ENCODE measurements around the gene ELMOD3.
"Not testable (repeated sequence)": the region's sequence is repeated elsewhere in the genome, so short reads cannot be mapped to it uniquely, and the experiment has no call there.

The ELMOD3 gene

DNA sequence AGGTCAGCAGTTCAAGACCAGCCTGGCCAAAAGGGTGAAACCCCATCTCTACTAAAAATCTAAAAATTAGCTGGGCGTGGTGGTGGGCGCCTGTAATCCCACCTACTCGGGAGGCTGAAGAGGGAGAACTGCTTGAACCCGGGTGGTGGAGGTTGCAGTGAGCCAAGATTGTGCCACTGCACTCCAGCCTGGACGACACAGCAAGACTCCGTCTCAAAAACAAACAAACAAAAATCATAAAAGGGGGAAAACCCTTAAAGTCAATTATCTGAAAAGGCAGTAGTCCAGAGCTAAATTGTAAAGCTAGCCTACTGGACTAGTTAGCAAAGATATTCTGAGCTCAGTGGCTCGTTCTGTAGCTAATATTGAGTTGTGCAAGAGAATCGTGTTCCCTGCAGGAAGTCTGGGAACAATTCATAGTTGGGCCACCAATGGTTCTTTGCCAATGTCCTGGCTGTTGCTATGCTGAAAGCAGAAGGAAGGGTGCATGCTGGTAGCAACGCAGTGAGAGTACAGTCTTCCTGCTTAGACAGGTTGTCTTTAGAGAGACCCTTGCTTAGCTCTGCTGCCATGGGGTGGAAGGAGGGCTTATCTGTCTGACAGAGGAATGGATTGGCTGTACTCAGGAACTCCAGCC, 31.1 kb upstream of the ELMOD3 start:
- POLR2A ChIA-PET = no interaction called here
- TF ChIP-seq, protein P1, sequence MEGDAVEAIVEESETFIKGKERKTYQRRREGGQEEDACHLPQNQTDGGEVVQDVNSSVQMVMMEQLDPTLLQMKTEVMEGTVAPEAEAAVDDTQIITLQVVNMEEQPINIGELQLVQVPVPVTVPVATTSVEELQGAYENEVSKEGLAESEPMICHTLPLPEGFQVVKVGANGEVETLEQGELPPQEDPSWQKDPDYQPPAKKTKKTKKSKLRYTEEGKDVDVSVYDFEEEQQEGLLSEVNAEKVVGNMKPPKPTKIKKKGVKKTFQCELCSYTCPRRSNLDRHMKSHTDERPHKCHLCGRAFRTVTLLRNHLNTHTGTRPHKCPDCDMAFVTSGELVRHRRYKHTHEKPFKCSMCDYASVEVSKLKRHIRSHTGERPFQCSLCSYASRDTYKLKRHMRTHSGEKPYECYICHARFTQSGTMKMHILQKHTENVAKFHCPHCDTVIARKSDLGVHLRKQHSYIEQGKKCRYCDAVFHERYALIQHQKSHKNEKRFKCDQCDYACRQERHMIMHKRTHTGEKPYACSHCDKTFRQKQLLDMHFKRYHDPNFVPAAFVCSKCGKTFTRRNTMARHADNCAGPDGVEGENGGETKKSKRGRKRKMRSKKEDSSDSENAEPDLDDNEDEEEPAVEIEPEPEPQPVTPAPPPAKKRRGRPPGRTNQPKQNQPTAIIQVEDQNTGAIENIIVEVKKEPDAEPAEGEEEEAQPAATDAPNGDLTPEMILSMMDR (IDR thresholded peaks at IDR 0.05; ENCODE audit: control extremely low read depth, extremely low read depth, low read depth, missing control alignments) = no peak
- no peak for DNase-seq (ENCODE audit: extremely low spot score)
- CTCF ChIA-PET = interaction anchor here (1.3 to 1.8 kb wide), 3 partner anchors 23 to 32 kb away, joined by 3 to 7 read pairs (median 4); no protein-coding TSS in a partner anchor

DNA sequence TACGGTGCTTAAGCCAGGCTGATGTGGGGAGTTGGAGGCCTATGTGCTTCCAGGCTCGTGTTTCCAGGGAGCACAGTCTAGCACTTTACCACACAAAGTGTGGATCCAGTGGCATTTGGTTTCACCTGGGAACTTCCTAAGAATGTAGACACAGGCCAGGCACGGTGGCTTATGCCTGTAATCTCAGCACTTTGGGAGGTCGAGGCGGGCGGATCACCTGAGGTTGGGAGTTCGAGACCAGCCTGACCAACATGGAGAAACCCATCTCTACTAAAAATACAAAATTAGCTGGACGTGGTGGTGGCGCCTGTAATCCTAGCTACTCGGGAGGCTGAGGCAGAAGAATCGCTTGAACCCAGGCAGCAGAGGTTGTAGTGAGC, 30.6 kb upstream of the ELMOD3 start:
- POLR2A ChIA-PET; DNase-seq (ENCODE audit: extremely low spot score): not testable (repeated sequence)
- CTCF ChIA-PET = interaction anchor here (1.3 to 1.8 kb wide), 3 partner anchors 24 to 33 kb away, joined by 3 to 7 read pairs (median 4); no protein-coding TSS in a partner anchor

DNA sequence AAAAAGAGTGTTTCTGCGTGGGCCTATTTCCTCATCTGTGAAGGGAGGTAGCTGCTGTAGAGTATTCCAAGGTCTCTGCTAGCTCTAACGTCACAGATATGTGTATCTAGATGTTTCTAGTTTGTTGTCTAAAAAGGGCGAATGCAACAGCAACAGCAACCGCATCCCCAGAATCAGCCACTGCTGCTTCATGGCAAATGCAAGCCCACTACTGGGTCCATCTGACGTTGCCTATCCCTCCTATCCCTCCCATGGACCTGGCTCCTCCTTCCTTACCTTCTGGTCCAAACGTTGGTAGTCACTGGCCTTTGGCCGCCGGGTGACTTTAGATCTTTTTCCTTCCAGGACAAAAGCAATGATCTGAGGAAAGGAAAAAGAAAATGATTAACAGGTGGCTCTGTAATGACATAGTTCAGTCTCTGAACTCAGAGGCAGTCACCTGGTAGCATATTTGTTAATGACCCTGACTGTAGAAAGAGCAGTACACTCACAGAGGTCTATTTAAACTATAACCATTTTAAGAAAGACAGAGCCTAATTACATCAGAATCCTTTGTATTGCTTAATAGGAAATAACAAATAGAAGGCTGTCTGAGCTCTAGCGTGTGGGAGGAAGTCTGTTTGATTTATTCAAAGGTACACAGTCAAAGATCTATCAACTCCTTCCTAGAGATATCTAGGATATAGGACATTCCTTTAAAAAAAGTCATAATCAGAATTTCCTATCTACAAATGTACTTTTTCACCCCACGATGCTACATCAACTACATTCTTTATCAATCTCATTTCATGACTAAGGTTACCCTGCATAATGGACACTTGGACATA, 29.7 kb upstream of the ELMOD3 start:
- POLR2A ChIA-PET = interaction anchor here (0.7 kb wide), 1 partner anchor 418 kb away, joined by 3 read pairs; no protein-coding TSS in a partner anchor
- TF ChIP-seq, protein P1 (IDR thresholded peaks at IDR 0.05; ENCODE audit: control extremely low read depth, extremely low read depth, low read depth, missing control alignments) = no peak
- DNase-seq (ENCODE audit: extremely low spot score) = no peak
- CTCF ChIA-PET = interaction anchor here (1.0 to 1.6 kb wide), 2 partner anchors 15 to 34 kb away, joined by 3 to 4 read pairs; no protein-coding TSS in a partner anchor

DNA sequence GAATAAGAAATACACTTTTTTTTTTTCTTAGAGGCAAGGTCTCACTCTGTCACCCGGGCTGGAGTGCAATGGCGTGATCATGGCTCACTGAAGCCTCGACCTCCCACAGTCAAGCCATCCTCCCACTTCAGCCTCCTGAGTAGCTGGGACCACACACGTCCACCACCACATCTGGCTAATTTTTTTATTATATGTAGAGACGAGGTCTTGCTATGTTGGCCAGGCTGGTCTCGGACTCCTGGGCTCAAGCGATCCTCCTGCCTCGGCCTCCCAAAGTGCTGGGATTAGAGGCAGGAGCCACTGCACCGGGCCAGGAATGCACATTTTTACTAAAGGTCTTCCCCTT, 29.1 kb upstream of the ELMOD3 start:
- ChIA-PET POLR2A (interaction anchor here (0.7 kb wide), 1 partner anchor 419 kb away, joined by 3 read pairs; no protein-coding TSS in a partner anchor), CTCF (interaction anchor here (1.0 to 1.4 kb wide), 3 partner anchors 10 to 227 kb away, joined by 3 read pairs; no protein-coding TSS in a partner anchor)
- DNase-seq (ENCODE audit: extremely low spot score) = no peak
- TF ChIP-seq, protein P1 (IDR thresholded peaks at IDR 0.05; ENCODE audit: control extremely low read depth, extremely low read depth, low read depth, missing control alignments) = no peak

DNA sequence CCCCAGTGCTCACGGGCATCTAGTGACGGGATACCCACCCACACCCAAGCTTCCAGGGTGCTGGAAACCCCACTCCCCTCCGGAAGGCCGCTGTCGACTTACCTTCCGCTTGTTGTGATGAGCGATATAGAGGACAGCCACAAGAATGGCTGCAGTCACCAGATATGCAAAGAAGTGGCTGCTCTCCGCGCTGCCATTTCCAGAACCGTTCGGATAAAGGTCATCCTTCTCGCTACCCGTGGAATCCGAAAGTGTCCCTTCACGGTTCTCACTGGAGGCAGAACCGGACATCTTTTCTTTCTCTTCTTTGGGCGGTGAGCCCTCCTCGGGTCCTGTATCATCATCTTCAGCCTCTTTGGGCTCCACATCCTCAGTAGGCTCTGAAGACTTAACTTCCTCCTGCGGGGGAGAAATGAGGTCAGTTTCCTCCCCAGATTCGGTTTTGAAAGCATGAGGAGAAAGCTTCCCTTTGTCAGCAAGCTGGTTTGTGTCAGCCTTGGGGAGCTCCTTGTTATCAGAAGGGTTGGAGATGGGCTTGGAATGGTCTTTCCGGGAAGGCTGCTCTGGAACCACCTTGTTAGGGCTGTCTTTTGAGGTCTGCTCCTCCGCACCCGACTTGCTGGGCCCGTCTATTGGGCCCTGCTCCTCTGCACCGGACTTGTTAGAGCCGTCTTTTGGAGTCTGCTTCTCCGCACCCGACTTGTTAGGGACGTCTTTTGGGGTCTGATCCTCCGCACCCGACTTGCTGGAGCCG, 28.0 kb upstream of the ELMOD3 start:
- peak; percentile 59 for DNase-seq (ENCODE audit: extremely low spot score)
- ChIA-PET POLR2A (interaction anchor here (2.0 to 2.7 kb wide), 2 partner anchors 28 to 213 kb away, joined by 7 to 18 read pairs; partner anchors contain the start of genes ELMOD3, MAT2A and RETSAT), CTCF (interaction anchor here (1.0 to 1.4 kb wide), 3 partner anchors 9 to 225 kb away, joined by 3 to 4 read pairs (median 3); no protein-coding TSS in a partner anchor)

DNA sequence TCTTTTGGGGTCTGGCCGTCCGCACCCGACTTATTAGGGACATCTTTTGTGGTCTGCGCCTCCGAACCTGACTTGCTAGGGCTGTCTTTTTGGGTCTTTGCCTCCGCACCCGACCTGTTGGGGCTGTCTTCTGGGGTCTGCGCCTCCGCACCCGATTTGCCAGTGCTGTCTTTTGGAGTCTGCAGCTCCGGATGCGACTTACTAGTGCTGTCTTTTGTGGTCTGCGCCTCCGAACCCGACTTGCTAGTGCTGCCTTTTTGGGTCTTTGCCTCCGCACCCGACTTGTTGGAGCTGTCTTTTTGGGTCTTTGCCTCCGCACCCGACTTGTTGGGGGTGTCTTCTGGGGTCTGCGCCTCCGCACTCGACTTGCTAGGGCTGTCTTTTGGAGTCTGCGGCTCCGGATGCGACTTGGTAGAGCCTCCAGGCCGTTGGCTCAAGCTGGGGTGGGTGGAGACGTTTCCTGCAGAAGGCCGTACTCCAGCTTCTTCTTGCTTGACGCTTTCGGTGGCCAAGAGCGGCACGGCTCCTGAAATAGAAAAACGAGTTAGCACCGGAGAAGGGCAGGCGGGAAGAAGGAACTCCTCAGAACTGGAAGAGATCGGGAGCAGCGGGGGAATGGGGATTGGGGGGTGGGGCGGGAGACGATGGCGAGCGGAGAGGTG, 27.3 kb upstream of the ELMOD3 start:
- peak; percentile 61 for DNase-seq (ENCODE audit: extremely low spot score)
- TF ChIP-seq, protein P1 (IDR thresholded peaks at IDR 0.05; ENCODE audit: control extremely low read depth, extremely low read depth, low read depth, missing control alignments) = no peak
- ChIA-PET CTCF (interaction anchor here (1.0 to 1.4 kb wide), 4 partner anchors 8 to 27 kb away, joined by 3 to 7 read pairs (median 4); partner anchors contain the start of genes ELMOD3 and RETSAT), POLR2A (interaction anchor here (0.5 to 2.7 kb wide), 9 partner anchors 9 to 1435 kb away, joined by 3 to 18 read pairs (median 4); partner anchors contain the start of genes ELMOD3, MAT2A and RETSAT)

More for the DNA sequence above, 28.0 kb upstream of the ELMOD3 start:
- TF ChIP-seq, protein P1 (IDR thresholded peaks at IDR 0.05; ENCODE audit: control extremely low read depth, extremely low read depth, low read depth, missing control alignments) = no peak

Data from GM10248 (cell line).